GM12891 (cell line): Measurements from ENCODE around the gene FBXO31.
"Not testable (repeated sequence)": the region's sequence is repeated elsewhere in the genome, so short reads cannot be mapped to it uniquely, and the experiment has no call there.

ENCODE experiments used
- DNase-seq: peaks from one replicate; pipeline ENCODE4 v3.0.0; 2011; ENCODE audit warnings: low spot score; ENCODE audit not compliant: insufficient read length
- FAIRE-seq: peaks from 2 replicates; lab custom pipeline; 2011; peaks lifted over from hg19 to GRCh38; lab: Jason Lieb, UNC
- PAX5 ChIP-seq: IDR thresholded peaks from 2 replicates; pipeline ENCODE4 v1.6.1; 2011; ENCODE audit warnings: low read length, moderate library complexity, mild to moderate bottlenecking; ENCODE audit not compliant: insufficient read depth, severe bottlenecking
- POLR2A ChIP-seq: IDR thresholded peaks from 2 replicates; pipeline ENCODE4 v1.6.1; 2011; ENCODE audit warnings: low read depth, low read length, control low read depth
- POLR2AphosphoS5 ChIP-seq: IDR thresholded peaks from 2 replicates; pipeline ENCODE4 v1.6.1; 2011; ENCODE audit warnings: low read depth, low read length, control low read depth
- POU2F2 ChIP-seq: IDR thresholded peaks from 2 replicates; pipeline ENCODE4 v1.6.1; 2011; ENCODE audit warnings: low read depth, mild to moderate bottlenecking, control low read depth, low read length, moderate library complexity
- SPI1 ChIP-seq: IDR thresholded peaks from 2 replicates; pipeline ENCODE4 v1.6.1; 2011; ENCODE audit warnings: low read depth, low read length, control low read depth
- TAF1 ChIP-seq: IDR thresholded peaks from 2 replicates; pipeline ENCODE4 v1.6.1; 2011; ENCODE audit warnings: low read depth, low read length, control low read depth

Gene FBXO31

DNA sequence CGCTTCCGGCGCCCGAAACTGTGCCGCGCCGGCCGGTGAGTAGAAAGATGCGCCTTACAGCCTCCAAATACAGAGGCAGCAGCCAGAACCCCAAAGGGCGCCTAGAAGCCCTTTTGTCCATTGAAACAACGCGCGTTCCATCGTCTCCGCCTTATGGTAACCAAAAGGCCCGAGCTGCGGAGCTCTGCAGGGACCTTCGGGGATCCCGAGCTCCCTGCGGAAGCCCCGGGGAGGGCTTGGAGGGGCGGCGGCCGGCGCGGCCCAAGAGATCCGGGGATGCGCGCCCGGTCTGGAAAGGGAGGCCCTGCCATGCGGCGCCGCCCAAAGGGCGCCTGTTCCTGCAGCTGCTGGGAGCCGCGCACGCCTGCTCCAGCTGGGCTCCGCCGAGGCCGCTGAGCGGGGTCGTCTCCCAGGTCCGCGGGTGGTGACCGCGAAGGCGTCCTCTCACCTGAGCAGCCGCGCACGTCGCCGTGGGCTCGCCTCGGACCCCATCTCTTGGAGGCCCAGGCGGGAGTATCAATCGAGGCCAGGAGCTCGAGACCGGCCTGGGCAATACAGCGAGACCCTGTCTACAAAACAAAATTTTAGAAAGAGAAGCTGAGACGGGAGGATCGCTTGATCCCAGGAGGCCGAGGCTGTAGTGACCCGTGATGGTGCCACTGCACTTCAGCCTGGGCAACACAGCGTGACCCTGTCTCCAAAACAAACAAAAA is 742 bp upstream of the FBXO31 start:
- TF ChIP-seq POU2F2 (no peak), TAF1 (0 out of 2 replicates have a peak, but pooled peaks have one; percentile 21)
- FAIRE-seq (no peak), DNase-seq (no peak)

DNA sequence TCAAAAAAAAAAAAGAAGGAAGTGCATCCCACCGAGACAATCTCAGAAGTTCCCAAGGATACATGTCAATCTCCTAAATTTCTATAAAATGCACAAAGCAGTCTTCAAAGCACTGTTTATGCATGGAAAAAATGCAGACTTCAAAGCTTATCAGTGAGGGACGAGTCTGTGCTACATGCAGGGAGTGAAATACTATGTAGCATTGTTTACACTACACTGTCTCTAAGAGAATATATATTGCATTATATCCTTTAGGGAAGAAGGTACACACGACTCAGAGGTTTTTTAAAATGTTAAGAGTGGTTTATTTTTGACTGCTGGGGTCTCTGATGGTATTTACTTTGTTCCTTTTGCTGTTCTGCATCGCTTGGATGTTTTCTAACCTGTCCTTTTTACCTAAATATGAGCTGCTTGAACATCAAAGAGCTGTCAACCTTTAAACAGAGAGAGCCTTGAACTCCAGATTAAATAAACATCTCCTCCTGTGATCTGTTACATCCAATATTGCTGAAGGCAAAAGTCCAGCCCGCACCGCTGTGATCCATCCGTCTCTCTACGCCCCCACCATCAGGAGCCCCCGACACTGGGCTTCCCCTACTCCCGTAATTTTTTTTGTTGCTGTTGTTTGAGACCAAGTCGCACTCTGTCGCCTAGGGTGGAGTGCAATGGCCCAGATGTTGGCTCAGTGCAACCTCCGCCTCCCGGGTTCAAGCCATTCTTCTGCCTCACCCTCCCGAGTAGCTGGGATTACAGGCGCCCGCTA is 1.4 kb downstream of the FBXO31 start:
- TF ChIP-seq SPI1 (peak; percentile 7; the same call in 1 of the 2 replicates), POLR2AphosphoS5 (no peak)
- no peak for FAIRE-seq
- no peak for DNase-seq

DNA sequence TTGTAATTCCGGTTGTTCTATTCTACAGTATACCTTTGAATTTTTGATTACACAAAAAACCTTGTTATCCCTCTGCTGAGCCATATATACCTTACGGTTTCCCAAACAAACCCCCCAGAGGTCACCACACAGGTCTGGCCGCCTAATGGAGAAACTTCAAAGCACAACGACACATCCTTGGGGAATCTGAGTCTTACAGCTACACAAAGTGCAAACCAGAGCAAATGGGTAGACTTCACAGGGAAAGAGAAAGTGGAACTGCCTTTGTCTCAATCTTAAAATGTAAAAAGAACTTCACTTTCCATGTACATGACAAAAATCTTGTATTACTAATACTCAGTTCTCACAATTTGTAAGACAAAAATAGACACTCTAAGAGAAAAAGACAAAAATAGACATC is 2.7 kb downstream of the FBXO31 start:
- TF ChIP-seq SPI1 = 0 out of 2 replicates have a peak, but pooled peaks have one; percentile 39
- TF ChIP-seq POLR2A = no peak
- no peak for FAIRE-seq

DNA sequence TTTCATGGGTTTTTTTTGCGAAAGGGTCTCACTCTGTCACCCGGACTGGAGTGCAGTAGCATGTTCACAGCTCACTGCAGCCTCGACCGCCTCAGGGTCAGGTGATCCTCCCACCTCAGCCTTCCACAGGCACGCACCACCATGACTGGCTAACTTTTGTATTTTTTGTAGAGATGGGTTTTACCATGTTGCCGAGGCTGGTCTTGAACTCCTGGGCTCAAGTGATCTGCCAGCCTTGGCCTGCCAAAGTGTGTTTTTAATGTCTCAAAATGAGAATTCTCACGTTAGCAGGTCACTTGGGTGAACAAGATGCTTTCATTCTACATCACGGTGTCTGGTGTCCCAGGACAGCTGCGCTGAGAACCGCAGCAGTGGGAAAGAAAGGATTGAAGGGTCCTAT is 3.2 kb downstream of the FBXO31 start:
- DNase-seq (no peak), FAIRE-seq (no peak)
- TF ChIP-seq TAF1 = no peak
- no peak for TF ChIP-seq POLR2A
- TF ChIP-seq PAX5 = no peak
- TF ChIP-seq SPI1 = no peak

More for the DNA sequence above, 2.7 kb downstream of the FBXO31 start:
- no peak for DNase-seq

DNA sequence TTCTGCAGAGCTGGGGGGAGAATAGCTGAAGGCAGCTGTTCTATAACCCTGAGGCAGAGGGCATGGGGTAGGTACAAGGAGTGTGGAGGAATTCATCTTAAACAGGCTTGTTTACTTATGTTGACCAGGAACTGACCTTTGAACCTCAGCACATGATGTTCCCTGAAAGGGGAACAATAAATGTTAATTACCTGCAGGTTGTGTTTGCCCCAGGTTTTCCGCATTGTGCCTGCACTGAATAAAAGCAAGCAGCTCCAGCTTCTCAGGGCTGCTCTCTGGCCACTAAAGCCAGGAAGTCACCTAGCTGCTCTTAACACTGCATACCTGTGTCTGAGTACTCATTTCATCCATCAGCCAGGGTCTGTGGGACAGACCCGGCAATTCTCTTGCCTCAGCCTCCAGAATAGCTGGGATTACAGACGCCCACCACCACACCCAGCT is 4.2 kb downstream of the FBXO31 start:
- FAIRE-seq, DNase-seq: not testable (repeated sequence)

DNA sequence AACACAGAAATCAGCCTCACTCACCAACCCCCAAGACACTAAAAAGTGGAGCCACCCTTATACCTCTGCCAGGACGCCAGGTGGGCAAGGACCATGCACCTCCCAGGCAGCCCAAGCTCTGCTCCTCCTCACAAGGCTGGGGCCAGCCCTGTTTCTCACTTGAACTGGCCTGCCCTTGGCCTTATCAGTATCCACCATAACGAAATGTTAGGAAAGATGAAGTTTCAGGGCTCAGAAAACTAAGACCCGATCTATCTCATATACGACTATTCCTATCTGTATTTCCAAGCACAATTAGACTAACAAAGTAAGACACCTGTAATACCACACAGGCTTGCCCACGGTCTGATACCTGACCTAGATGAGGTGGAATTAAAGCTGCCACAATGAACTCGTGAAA is 6.9 kb downstream of the FBXO31 start:
- FAIRE-seq (no peak), DNase-seq (no peak)
- TF ChIP-seq PAX5 (no peak), POLR2A (no peak), TAF1 (no peak), POLR2AphosphoS5 (no peak), POU2F2 (no peak), SPI1 (no peak)

DNA sequence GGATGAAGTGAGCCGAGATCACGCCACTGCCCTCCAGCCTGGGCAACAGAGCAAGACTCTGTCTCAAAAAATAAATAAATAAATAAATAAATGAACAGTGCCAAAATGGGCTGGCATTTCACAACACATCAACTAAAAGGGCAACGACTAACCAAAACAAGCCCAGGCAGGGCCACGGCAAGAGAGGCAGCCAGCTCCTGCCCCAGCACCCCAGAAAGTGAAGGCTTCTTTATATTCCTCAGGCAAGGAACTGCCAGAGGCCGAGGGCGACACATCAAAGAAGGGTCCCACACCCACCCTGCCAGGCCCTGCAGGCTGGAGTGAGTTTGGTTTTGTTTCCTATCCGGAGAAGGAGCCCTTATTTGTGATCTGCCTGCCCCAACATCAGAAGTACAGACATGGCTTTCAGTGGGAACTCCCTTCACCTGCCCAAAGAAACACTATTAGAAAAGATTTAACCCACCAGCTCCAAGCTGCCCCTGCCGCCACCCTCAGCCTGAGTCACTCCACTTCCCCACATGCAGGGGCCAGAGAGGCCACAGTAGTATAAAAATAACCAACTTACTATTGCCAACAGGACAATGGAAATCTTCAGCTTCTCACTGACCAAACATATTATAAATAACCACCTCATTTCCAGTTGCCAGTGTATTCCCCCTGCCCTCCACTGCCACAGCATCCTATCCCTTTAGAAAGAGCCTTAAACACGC is 8.0 kb downstream of the FBXO31 start:
- no peak for FAIRE-seq
- TF ChIP-seq SPI1 (no peak), TAF1 (no peak), POLR2A (no peak), PAX5 (no peak), POU2F2 (no peak), POLR2AphosphoS5 (no peak)
- DNase-seq = no peak

DNA sequence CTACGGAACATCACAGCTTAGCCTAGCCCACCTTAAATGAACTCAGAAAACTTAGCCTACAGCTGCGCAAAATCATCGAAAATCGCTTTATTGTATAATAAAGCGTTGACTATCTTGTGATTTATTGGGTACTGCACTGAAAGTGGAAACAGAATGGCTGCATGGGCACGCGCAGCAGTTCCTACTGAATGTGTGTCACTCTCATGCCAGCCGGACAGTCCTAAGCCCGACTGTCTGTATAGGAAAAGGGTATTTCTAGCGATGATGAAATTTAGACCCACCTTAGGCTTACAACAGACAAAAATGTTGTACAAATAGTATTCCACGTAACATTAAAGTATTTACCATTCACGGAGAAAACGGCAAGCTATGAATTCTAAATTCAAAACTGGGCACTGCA is 9.3 kb downstream of the FBXO31 start:
- TF ChIP-seq POU2F2 (no peak), TAF1 (no peak), POLR2AphosphoS5 (no peak), PAX5 (no peak), SPI1 (no peak), POLR2A (no peak)
- DNase-seq (no peak), FAIRE-seq (no peak)

DNA sequence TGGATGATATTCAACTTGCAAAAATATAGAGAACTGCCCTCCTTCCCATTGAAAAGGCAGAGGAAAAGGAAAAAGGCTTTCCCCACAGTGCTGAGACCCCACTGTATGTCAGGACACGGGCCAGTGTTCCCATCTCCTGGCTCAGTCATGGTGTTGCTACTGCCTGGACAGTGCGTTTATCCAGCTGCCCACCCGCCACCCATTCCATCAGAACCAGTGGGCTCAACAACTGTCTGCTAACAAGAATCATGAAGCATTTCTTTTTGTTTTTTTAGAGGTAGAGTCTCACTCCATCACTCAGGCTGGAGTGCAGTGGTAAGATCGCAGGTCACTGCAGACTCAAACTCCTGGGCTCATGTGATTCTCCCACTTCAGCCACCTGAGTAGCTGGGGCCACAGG is 11.3 kb downstream of the FBXO31 start:
- DNase-seq (no peak), FAIRE-seq (no peak)
- TF ChIP-seq POU2F2 (no peak), SPI1 (no peak), PAX5 (no peak), TAF1 (no peak)

DNA sequence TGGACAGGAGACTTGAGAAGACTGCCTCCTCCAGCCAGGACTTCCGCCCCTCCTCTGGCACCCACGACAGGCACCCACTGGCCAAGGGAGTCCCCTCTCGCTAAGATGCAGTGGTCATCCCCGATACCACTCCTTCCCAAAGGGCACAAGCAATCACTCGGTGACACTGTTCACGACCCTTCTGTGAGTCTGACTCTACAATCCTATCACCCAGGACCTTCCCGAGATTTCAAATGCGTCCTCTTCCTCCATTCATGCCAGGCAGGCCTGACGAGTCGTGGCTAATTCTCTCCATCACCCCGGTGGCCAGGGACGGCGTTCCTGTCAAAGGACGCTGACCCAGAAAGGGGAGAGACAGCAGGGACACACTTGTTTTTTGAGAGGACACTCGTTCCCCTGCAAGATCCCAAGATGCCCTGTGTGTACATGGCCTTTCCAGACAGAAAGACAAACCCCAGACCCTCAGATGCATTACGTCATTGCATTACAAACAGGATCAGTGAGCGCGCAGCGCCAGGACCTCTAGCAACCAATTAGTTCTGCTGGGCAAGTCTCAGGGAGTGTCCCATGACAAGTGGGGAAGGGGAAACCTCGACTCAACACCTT is 12.2 kb downstream of the FBXO31 start:
- no peak for DNase-seq
- TF ChIP-seq TAF1 (no peak), SPI1 (no peak), PAX5 (no peak), POU2F2 (no peak), POLR2AphosphoS5 (no peak), POLR2A (no peak)
- no peak for FAIRE-seq
